Fibroblast of lung (primary cell): ENCODE measurements around the gene ORC3. TPM values are rescaled to one million over a fixed set of nuclear protein-coding genes. Genes with fewer than 3 reads are reported as not detected.
"Not testable (repeated sequence)": the region's sequence is repeated elsewhere in the genome, so short reads cannot be mapped to it uniquely, and the experiment has no call there.

Source experiments
- DNase-seq, 2 donors: peaks; one replicate each; pipeline versions ENCODE4 v3.0.0 to v3.0.0-alpha.2; 2010; ENCODE audit warnings: low read depth in 2 of 2
- H2AFZ ChIP-seq: 2 replicates; pipeline ENCODE4 v1.5.1; 2012; ENCODE audit warnings: low read length, control low read depth, inconsistent platforms
- H3K27ac ChIP-seq: 2 replicates; pipeline ENCODE4 v1.5.1; 2011; ENCODE audit warnings: low read length, control low read depth; ENCODE audit not compliant: insufficient read depth
- H3K27me3 ChIP-seq: 2 replicates; pipeline ENCODE4 v1.5.1; 2011; ENCODE audit warnings: mild to moderate bottlenecking, low read length; ENCODE audit not compliant: control insufficient read depth, insufficient read depth
- H3K36me3 ChIP-seq: 2 replicates; pipeline ENCODE4 v1.5.1; 2011; ENCODE audit warnings: low read length; ENCODE audit not compliant: control insufficient read depth, insufficient read depth
- H3K4me1 ChIP-seq: 2 replicates; pipeline ENCODE4 v1.5.1; 2011; ENCODE audit warnings: low read length; ENCODE audit not compliant: control insufficient read depth, insufficient read depth; ENCODE audit errors: extremely low read depth
- H3K4me2 ChIP-seq: 2 replicates; pipeline ENCODE4 v1.5.1; 2011; ENCODE audit warnings: low read length, control low read depth; ENCODE audit not compliant: insufficient read depth; ENCODE audit errors: extremely low read depth
- H3K4me3 ChIP-seq, 4 experiments: fragments of 200-600 bp in 1 of 4; sonication (generic) in 1 of 4; replicated peaks in 1 of 4; 2 replicates each; pipeline ENCODE4 v1.5.1; 2011 to 2016; ENCODE audit warnings: low read length in 4 of 4, low read depth in 3 of 4, mild to moderate bottlenecking in 3 of 4, control low read depth in 2 of 4, inconsistent platforms in 1 of 4, mixed read lengths in 1 of 4; ENCODE audit not compliant: insufficient read depth in 1 of 4; ENCODE audit errors: control extremely low read depth in 1 of 4
- H3K79me2 ChIP-seq: 2 replicates; pipeline ENCODE4 v1.5.1; 2012; ENCODE audit warnings: mild to moderate bottlenecking, low read length, inconsistent platforms; ENCODE audit not compliant: control insufficient read depth, insufficient read depth
- H3K9ac ChIP-seq: 2 replicates; pipeline ENCODE4 v1.5.1; 2011; ENCODE audit warnings: mild to moderate bottlenecking, low read length, control low read depth; ENCODE audit not compliant: insufficient read depth
- H3K9me3 ChIP-seq: 2 replicates; pipeline ENCODE4 v1.5.1; 2012; ENCODE audit warnings: low read depth, low read length; ENCODE audit not compliant: control insufficient read depth, insufficient read depth
- H4K20me1 ChIP-seq: 2 replicates; pipeline ENCODE4 v1.5.1; 2011; ENCODE audit warnings: low read length; ENCODE audit not compliant: control insufficient read depth, insufficient read depth; ENCODE audit errors: extremely low read depth
- CTCF ChIP-seq, 2 donors: IDR thresholded peaks in 1 of 2; conservative IDR thresholded peaks in 1 of 2; 1 replicate in 1 of 2; 2 replicates in 1 of 2; pipeline ENCODE4 v1.5.1; 2011 to 2012; ENCODE audit warnings: low read length in 2 of 2, control low read depth in 1 of 2, inconsistent platforms in 1 of 2, low read depth in 1 of 2, mild to moderate bottlenecking in 1 of 2
- EZH2 ChIP-seq: IDR thresholded peaks from 2 replicates; pipeline ENCODE4 v1.5.1; 2012; ENCODE audit warnings: low read length, control low read depth, mild to moderate bottlenecking; ENCODE audit errors: missing control alignments
- polyA plus RNA-seq, 2 donors: library from polyadenylated mRNA; depleted of rRNA in 1 of 2; stranded (reverse) in 1 of 2; unstranded in 1 of 2; fragments of >200 nt; gene quantifications; 2 replicates each; pipeline ENCODE4 v1.2.1, GENCODE V29; 2011 to 2012; ENCODE audit warnings: missing spikeins in 1 of 2
- total RNA-seq: library from RNA; depleted of rRNA; stranded (reverse); fragments of >200 nt; gene quantifications from 2 replicates; pipeline ENCODE4 v1.2.1, GENCODE V29; 2014

The ORC3 gene
- total and polyA plus RNA-seq, 2 donors (not counting 1 experiment from before 2014, with no cell fraction given): 23.8 to 37.9 TPM

GRCh38 chr6:87683890-87684289 is 94.0 kb downstream of the ORC3 start:
- peaks cover 2% of the 10 kb centered on the region for H4K20me1 ChIP-seq
- H3K79me2 ChIP-seq: peaks cover 97% of the 10 kb centered on the region
- no peak overlapping the region for H2AFZ ChIP-seq
- no peak for DNase-seq
- H3K4me1 ChIP-seq: peaks cover 4% of the 10 kb centered on the region
- no peak overlapping the region for H3K4me2 ChIP-seq
- H3K36me3 ChIP-seq: peaks cover 1% of the 10 kb centered on the region
- no peak overlapping the region for H3K4me3 ChIP-seq
- TF ChIP-seq CTCF (conservative IDR thresholded peaks at IDR 0.05 in 1 of 2, IDR thresholded peaks at IDR 0.05 in 1 of 2; ENCODE audit: low read depth in 1 of 2, low read length in 2 of 2) (no peak), EZH2 (no peak)
- no peaks in the 10 kb centered on the region for H3K27me3 ChIP-seq
- H3K9me3 ChIP-seq: no peaks in the 10 kb centered on the region
- H3K27ac ChIP-seq: no peak overlapping the region
- no peak overlapping the region for H3K9ac ChIP-seq

GRCh38 chr6:87684895-87685654 is 95.1 kb downstream of the ORC3 start:
- Histone ChIP-seq H3K4me3 (no peak overlapping the region), H3K9ac (no peak overlapping the region), H4K20me1 (peaks cover 2% of the 10 kb centered on the region), H3K27ac (no peak overlapping the region), H3K79me2 (peaks cover 98% of the 10 kb centered on the region), H3K9me3 (no peaks in the 10 kb centered on the region), H3K4me2 (no peak overlapping the region), H3K36me3 (peaks cover 1% of the 10 kb centered on the region), H2AFZ (no peak overlapping the region), H3K4me1 (peaks cover 7% of the 10 kb centered on the region), H3K27me3 (no peaks in the 10 kb centered on the region)
- no peak for TF ChIP-seq EZH2
- no peak for TF ChIP-seq CTCF (conservative IDR thresholded peaks at IDR 0.05 in 1 of 2, IDR thresholded peaks at IDR 0.05 in 1 of 2; ENCODE audit: low read depth in 1 of 2, low read length in 2 of 2)
- DNase-seq: peak in 1 of 2 donors; percentile 62

GRCh38 chr6:87686636-87687205 is 96.8 kb downstream of the ORC3 start:
- H3K27ac ChIP-seq, H2AFZ ChIP-seq, H3K4me3 ChIP-seq, H3K9ac ChIP-seq, H3K4me2 ChIP-seq, H3K9me3 ChIP-seq, H3K4me1 ChIP-seq, DNase-seq, H4K20me1 ChIP-seq, H3K27me3 ChIP-seq, H3K36me3 ChIP-seq: not testable (repeated sequence)
- H3K79me2 ChIP-seq: peaks cover 99% of the 10 kb centered on the region
